ENCODE results near the gene PGAP2.

PGAP2 gene

DNA sequence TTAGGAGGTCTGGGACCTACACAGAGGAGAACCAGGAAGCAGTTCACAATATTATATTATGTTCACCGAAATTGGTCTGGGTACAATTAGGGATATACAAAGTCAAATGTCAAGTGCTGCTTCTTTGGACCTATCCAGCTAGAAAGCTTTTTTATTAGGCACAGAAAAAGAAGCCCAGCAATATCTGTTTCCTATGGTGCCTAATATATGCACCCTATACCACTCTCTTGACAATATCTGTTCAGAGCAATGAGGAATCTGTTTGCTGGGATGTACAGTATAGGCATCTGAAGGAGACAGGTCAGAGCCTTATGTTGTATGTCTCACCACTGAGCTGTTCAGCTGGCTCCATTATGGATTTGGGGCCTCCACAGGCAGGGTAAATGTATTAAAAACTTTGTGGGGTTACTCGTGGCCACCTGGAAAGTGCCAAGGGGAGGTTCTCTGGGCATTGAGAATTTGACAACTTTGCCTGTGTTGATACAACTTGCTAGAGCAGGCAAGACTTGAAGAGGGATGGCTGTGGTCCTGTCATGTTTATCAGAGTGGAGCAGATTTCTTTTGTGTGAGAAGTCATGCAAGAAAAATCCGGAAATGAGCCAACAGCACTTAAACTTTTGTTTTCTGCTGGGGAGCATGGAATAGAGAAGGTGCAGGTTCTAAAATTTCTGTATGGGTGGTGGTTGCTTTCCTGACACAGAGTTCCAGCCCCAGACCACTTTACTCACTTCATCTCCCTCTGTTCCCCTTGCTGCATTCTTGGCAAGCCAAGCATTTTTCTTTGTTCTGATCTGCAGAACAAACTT, 57.2 kb downstream of the PGAP2 start:
- Histone ChIP-seq H3K4me3 (ENCODE audit: low read length) (no peak overlapping the region), H3K27me3 (ENCODE audit: control insufficient read depth, insufficient read depth, low read length) (no peaks in the 10 kb centered on the region), H3K4me1 (ENCODE audit: control insufficient read depth, low read depth, low read length) (peaks cover 16% of the 10 kb centered on the region), H3K36me3 (ENCODE audit: control insufficient read depth, low read depth, low read length) (no peaks in the 10 kb centered on the region), H3K9me3 (ENCODE audit: control insufficient read depth, low read depth, low read length) (no peaks in the 10 kb centered on the region), H3K27ac (ENCODE audit: low read length) (no peak overlapping the region), H3K9ac (ENCODE audit: low read length) (no peak overlapping the region)

DNA sequence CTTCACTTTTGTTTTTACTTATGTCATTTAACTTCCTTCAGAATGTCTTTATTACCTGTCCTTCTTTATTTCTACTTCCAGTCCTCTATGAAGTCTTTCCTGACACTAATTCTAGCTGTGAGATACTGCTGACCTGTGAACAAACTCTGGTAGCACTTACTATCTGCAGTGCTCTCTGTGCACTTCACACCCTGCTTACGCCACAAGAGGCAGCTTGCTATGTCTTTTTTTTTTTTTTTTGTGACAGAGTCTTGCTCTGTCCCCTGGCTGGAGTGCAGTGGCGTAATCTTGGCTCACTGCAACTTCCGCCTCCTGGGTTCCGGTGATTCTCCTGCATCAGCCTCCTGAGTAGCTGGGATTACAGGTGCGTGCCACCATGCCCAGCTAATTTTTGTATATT, 57.8 kb downstream of the PGAP2 start:
- Histone ChIP-seq H3K4me3 (ENCODE audit: low read length) (no peak overlapping the region), H3K36me3 (ENCODE audit: control insufficient read depth, low read depth, low read length) (no peaks in the 10 kb centered on the region), H3K9me3 (ENCODE audit: control insufficient read depth, low read depth, low read length) (no peaks in the 10 kb centered on the region), H3K27ac (ENCODE audit: low read length) (no peak overlapping the region), H3K27me3 (ENCODE audit: control insufficient read depth, insufficient read depth, low read length) (no peaks in the 10 kb centered on the region), H3K9ac (ENCODE audit: low read length) (no peak overlapping the region), H3K4me1 (ENCODE audit: control insufficient read depth, low read depth, low read length) (peaks cover 14% of the 10 kb centered on the region)

DNA sequence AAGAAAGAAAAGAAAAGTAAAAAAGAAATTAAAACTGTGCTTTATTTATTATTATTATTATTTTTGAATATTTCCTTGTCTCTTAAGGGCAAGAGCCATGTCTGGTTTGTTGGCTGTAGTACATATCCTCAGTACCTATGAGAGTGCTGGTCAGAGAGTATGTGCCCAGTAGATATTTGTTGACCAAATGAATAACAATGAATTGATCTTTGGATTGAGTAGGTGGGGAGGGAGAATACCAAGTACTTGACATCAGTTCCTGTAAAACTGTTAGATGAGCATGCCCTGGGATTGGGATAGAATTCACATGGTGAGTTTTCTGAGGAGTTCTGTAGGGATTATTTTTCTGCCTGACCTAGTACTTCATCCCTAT, 58.5 kb downstream of the PGAP2 start:
- Histone ChIP-seq H3K27ac (ENCODE audit: low read length) (no peak overlapping the region), H3K9me3 (ENCODE audit: control insufficient read depth, low read depth, low read length) (no peaks in the 10 kb centered on the region), H3K4me1 (ENCODE audit: control insufficient read depth, low read depth, low read length) (peaks cover 10% of the 10 kb centered on the region), H3K4me3 (ENCODE audit: low read length) (no peak overlapping the region), H3K27me3 (ENCODE audit: control insufficient read depth, insufficient read depth, low read length) (no peaks in the 10 kb centered on the region), H3K36me3 (ENCODE audit: control insufficient read depth, low read depth, low read length) (no peaks in the 10 kb centered on the region), H3K9ac (ENCODE audit: low read length) (no peak overlapping the region)

DNA sequence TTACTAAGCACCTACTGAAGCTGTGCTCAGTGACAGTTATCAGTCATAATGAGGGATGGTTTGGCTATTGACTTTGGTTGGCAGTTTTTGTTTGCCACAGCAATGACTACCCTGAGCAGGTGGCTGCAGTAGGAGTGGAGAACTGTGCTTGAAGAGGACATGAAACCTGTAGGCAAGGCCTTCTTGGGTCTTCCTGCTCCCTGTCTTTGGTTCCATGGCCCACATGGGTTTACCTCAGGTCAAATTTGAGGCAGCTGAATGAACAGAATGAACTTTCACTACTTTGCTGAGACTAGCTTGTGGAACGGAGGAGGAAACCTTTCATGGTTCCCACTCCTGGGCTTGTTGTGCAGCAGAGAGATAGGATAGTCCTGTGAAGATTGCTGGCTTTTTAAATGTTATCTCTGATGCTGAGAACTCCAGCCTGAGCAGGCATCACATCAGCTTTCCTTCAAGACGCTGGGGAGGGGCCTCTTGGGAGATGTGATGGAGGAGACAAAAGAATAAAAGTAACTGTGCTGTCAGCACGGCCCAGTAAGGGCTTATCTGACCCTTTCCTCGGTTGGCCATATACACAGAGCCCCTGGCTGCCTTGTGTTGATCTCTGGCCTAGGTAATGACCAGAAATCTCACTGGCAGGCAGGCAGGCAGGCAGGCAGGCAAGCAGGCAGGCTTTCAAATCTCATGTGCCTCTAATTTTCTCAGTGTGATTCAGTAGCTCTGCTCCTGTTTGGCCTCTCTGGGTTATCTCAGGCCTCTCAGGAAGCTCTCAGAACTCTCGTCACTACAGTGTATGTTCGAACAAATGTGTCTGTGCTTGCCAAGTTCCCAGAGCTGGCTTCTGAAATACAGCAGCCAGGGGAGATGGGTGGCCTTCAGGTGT, 59.1 kb downstream of the PGAP2 start:
- Histone ChIP-seq H3K27ac (ENCODE audit: low read length) (no peak overlapping the region), H3K9ac (ENCODE audit: low read length) (no peak overlapping the region), H3K9me3 (ENCODE audit: control insufficient read depth, low read depth, low read length) (no peaks in the 10 kb centered on the region)

DNA sequence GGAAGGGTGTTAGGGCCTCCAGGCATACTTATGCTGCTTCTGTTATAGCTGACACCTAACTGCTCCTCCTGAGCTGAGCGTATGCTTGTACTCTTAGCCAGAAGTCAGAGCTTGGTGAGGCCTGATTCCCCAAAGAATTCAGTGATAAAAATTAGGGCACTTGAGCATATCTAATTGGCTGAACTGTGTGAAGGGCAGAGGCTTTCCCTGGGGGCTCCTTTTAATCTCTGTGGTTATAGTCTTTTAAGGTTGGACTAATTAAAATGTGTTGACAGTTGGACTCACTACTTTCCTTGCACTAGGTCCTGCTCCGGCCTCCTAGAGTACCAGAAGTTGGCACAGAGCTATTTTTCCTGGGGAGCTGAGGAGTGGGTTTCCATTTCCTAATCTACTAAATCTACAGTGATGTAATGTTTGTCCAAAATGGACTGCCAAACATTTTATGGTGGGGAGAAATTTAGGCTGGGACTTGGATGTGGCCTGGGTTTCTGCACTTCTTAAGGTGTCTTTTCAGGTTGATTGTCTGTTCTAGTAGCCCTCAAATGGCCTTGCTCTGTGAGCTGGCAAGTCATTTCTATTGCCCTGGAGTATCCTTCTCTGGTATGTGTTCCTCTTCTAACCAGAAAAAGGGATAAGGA, 65.5 kb downstream of the PGAP2 start:
- H3K27me3 ChIP-seq (ENCODE audit: control insufficient read depth, insufficient read depth, low read length), result no peaks in the 10 kb centered on the region
- H3K36me3 ChIP-seq (ENCODE audit: control insufficient read depth, low read depth, low read length), result no peaks in the 10 kb centered on the region
- no peak overlapping the region for H3K27ac ChIP-seq (ENCODE audit: low read length)
- no peaks in the 10 kb centered on the region for H3K9me3 ChIP-seq (ENCODE audit: control insufficient read depth, low read depth, low read length)
- no peak overlapping the region for H3K9ac ChIP-seq (ENCODE audit: low read length)
- no peak overlapping the region for H3K4me3 ChIP-seq (ENCODE audit: low read length)
- H3K4me1 ChIP-seq (ENCODE audit: control insufficient read depth, low read depth, low read length), result peaks cover 11% of the 10 kb centered on the region

More for the DNA sequence above, 59.1 kb downstream of the PGAP2 start:
- Histone ChIP-seq H3K36me3 (ENCODE audit: control insufficient read depth, low read depth, low read length) (no peaks in the 10 kb centered on the region), H3K4me1 (ENCODE audit: control insufficient read depth, low read depth, low read length) (peaks cover 6% of the 10 kb centered on the region), H3K27me3 (ENCODE audit: control insufficient read depth, insufficient read depth, low read length) (no peaks in the 10 kb centered on the region), H3K4me3 (ENCODE audit: low read length) (no peak overlapping the region)
